Left renal cortex interstitium (tissue), 4 donors: Measurements from ENCODE around the gene CCDC121. TPM values are rescaled to one million over a fixed set of nuclear protein-coding genes. Genes with fewer than 3 reads are reported as not detected.

Experiments used
- DNase-seq, 4 donors: peaks; one replicate each; pipeline ENCODE4 v3.0.0-alpha.2; 2013; ENCODE audit warnings: low read depth in 4 of 4, low spot score in 2 of 4, missing footprints in 1 of 4
- polyA plus RNA-seq, 4 donors: library from polyadenylated mRNA; unstranded; fragments of 120-200 nt; gene quantifications; one replicate each; pipeline ENCODE4 v1.2.1, GENCODE V29; 2013; ENCODE audit not compliant: insufficient read length in 4 of 4

The CCDC121 gene
- polyA plus RNA-seq, 4 donors = 11.0 to 14.7 (median 11.5) TPM

DNA sequence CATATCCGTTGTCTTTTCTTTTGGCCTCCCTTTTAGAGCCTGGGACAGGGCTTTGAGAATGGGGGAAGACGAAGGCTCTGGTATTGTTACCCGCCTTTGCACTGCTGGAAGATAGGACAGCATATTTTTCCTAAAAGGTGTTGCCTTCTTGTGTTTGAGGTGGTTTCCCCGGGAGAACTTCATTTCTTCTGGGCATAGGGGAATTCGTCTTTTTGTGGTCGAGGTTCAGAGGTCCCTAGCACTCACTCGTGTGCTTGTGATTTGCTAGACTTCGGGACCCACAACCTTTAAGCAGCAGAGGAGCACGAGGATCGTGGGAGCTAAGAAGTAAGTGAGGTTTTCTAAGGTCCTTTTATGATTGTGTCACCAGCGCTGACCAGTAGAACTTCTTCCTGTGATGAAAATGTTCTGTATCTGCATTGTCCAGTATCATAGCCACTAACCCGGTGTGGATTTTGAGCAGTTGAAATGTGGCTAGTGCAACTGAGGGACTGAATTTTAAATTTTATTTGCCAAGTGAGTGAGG, 45.4 kb downstream of the CCDC121 start:
- DNase-seq = peak in 1 of 4 donors; percentile 21

DNA sequence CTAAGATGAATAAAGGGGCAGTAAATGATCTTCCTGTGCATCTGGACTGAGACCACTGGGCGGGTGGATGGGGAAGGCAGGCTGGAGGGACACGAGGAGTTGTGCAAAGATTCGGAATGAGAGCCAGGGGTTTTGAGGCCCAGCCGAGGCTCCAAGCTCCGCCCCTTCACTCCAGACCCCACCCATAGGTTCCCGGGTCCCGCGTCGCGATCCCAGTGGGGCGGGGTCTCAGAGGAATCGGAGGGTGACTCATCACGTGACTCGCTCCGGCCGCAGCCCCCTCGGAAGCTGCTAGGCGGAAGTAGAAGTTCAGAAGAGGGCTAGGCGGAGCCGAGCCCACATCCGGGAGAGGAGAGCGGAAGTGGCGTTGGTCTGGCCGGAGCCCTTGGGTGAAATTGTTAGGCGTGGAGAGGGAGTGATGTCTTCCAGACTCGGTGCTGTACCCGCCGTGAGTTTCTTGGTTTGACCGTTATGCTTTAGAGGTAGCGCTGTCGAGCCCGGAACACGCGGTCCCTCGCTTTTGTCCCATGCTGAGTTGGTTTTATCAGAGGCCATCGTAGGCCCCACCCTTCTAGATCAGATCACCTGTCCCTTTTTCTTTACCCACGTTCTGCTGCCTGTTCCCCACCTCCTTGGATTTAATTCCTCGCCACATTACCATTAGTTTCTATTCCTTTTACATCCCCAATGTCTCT, 46.0 kb downstream of the CCDC121 start, which contains the start of gene ZNF512:
ZNF512 (plus strand) TSS at position 348 of the 695 bp plus-strand sequence; CDS start at position 419, 71 bp downstream.
- DNase-seq = peak; percentile 75 to 85 (median 80)

DNA sequence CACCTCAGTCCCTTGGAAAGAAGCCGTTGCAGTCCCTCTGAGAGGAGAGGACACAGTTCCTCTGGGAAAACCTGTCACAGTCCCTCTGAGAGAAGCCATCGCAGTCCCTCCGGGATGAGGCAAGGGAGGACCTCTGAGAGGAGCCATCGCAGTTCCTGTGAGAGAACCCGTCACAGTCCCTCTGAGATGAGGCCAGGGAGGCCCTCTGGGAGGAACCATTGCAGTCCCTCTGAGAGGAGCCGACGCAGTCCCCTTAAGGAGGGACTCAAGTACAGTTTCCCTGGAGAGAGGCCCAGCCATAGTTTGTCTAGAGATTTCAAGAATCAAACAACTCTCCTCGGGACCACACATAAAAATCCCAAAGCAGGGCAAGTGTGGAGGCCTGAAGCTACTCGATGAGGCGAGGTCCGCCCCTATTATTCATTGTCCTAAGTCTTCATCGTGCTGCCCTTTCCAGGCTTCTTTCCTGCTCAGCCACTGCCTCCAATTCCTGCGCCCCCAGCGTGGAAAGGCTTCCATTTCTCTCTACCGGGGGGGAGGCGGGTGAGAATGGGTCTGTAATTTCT, 46.6 kb downstream of the CCDC121 start:
- no peak for DNase-seq

DNA sequence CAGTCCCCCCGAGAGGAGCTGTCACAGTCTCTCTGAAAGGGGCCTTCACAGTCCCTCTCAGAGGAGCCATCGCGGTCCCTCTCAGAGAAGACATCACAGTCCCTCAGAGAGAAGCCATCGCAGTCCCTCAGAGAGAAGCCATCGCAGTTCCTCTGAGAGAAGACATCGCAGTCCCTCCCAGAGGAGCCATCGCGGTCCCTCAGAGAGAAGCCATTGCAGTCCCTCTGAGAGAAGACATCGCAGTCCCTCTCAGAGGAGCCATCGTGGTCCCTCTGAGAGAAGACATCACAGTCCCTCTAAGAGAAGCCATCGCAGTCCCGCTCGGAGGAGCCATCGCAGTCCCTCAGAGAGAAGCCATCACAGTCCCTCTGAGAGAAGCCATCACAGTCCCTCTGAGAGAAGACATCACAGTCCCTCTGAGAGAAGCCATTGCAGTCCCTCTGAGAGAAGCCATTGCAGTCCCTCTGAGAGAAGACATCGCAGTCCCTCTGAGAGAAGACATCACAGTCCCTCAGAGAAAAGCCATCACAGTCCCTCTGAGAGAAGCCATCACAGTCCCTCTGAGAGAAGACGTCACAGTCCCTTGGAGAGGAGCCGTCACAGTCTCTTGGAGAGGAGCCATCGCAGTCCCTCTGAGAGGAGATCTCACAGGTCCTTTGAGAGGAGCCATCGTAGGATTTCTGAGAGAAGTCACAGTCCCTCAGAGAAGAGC, 47.2 kb downstream of the CCDC121 start:
- DNase-seq = no peak

Other genes starting within 250 kb of the CCDC121 start
- gene ZNF513, start 248.3 kb downstream of the CCDC121 start, polyA plus RNA-seq = 10 to 100 TPM; 16.4 to 28.5 (median 21.2) TPM
- 10 to 100 TPM; 87.3 to 98.8 (median 92.5) TPM for gene PPM1G, start 219.4 kb downstream of the CCDC121 start, polyA plus RNA-seq
- 100 to 1,000 TPM; 125 to 146 (median 132) TPM for gene NRBP1, start 200.4 kb downstream of the CCDC121 start, polyA plus RNA-seq
- gene KRTCAP3, start 186.6 kb downstream of the CCDC121 start, polyA plus RNA-seq = 10 to 100 TPM in 1 of 4 donors, 1 to 10 TPM in 3; 7.4 to 11.5 (median 8.2) TPM
- gene IFT172, start 139.3 kb downstream of the CCDC121 start, polyA plus RNA-seq = 10 to 100 TPM; 33.3 to 78.8 (median 49.9) TPM
- 10 to 100 TPM in 1 of 4 donors, 1 to 10 TPM in 3; 7.1 to 10.9 (median 8.8) TPM for gene FNDC4, start 133.8 kb downstream of the CCDC121 start, polyA plus RNA-seq
- under 1 TPM in 2 of 4 donors, not detected in 2; 0.16 to 0.28 TPM for gene GCKR, start 132.2 kb downstream of the CCDC121 start, polyA plus RNA-seq
- 10 to 100 TPM; 66.1 to 84.9 (median 75.4) TPM for gene ZNF512, start 46.0 kb downstream of the CCDC121 start, polyA plus RNA-seq
- gene GPN1, start within 50 bp of the CCDC121 start, polyA plus RNA-seq = 10 to 100 TPM; 52.3 to 66.8 (median 58.8) TPM
- gene SUPT7L, start 34.6 kb upstream of the CCDC121 start, polyA plus RNA-seq = 10 to 100 TPM; 49.5 to 72.8 (median 59.2) TPM
- gene SLC4A1AP, start 34.9 kb upstream of the CCDC121 start, polyA plus RNA-seq = 10 to 100 TPM; 30.3 to 41.6 (median 34.9) TPM
- gene MRPL33, start 142.7 kb upstream of the CCDC121 start, polyA plus RNA-seq = 100 to 1,000 TPM; 141 to 180 (median 157) TPM